OCI-LY1 (cell line): Measurements from ENCODE around the gene ZBTB6.

Experiments used
- H2AFZ ChIP-seq: fragments of 200-600 bp; sonication (generic), shearing (Covaris generic); 2 replicates; pipeline ENCODE4 v1.6.0; 2014; ENCODE audit warnings: antibody characterized with exemption, mild to moderate bottlenecking, low read length
- H3F3A ChIP-seq: fragments of 200-600 bp; sonication (generic), shearing (Covaris generic); 2 replicates; pipeline ENCODE4 v1.6.0; 2014; ENCODE audit warnings: mild to moderate bottlenecking, antibody characterized with exemption, low read length, moderate library complexity; ENCODE audit not compliant: insufficient read depth
- H3K27ac ChIP-seq: fragments of 200-600 bp; sonication (generic); 2 replicates; pipeline ENCODE4 v1.5.1; 2014; ENCODE audit warnings: low read length, mixed run types, mild to moderate bottlenecking, low read depth; ENCODE audit not compliant: poor library complexity, severe bottlenecking
- H3K27me3 ChIP-seq: fragments of 200-600 bp; sonication (generic); 2 replicates; pipeline ENCODE4 v1.6.0; 2014; ENCODE audit warnings: antibody characterized with exemption, mild to moderate bottlenecking, low read length, moderate library complexity; ENCODE audit not compliant: insufficient read depth
- H3K36me3 ChIP-seq: fragments of 200-600 bp; sonication (generic); 2 replicates; pipeline ENCODE4 v1.6.1; 2014; ENCODE audit warnings: mild to moderate bottlenecking, antibody characterized with exemption, low read length, moderate library complexity, mixed read lengths; ENCODE audit not compliant: insufficient read depth
- H3K4me1 ChIP-seq: fragments of 200-600 bp; sonication (generic); 2 replicates; pipeline ENCODE4 v1.5.1; 2014; ENCODE audit warnings: mild to moderate bottlenecking, low read length, moderate library complexity; ENCODE audit not compliant: insufficient read depth, severe bottlenecking
- H3K4me2 ChIP-seq: fragments of 200-600 bp; sonication (generic), shearing (Covaris generic); 2 replicates; pipeline ENCODE4 v1.6.1; 2014; ENCODE audit warnings: low read length
- H3K4me3 ChIP-seq: fragments of 200-600 bp; sonication (generic); 2 replicates; pipeline ENCODE4 v1.5.1; 2014; ENCODE audit warnings: low read length, low read depth, mild to moderate bottlenecking, mixed read lengths; ENCODE audit not compliant: poor library complexity, severe bottlenecking
- H3K79me2 ChIP-seq: fragments of 200-600 bp; shearing (Covaris generic); 2 replicates; pipeline ENCODE4 v1.6.1; 2016; ENCODE audit warnings: mixed run types, low read length, mixed read lengths; ENCODE audit not compliant: insufficient read depth
- H3K9ac ChIP-seq: fragments of 200-600 bp; sonication (generic), shearing (Covaris generic); 2 replicates; pipeline ENCODE4 v1.6.1; 2014; ENCODE audit warnings: mild to moderate bottlenecking, low read length, mixed read lengths
- H3K9me2 ChIP-seq: fragments of 200-600 bp; sonication (generic), shearing (Covaris generic); 2 replicates; pipeline ENCODE4 v1.6.1; 2014; ENCODE audit warnings: low read depth, mild to moderate bottlenecking, low read length, mixed read lengths
- H3K9me3 ChIP-seq: fragments of 200-600 bp; shearing (Covaris generic); 2 replicates; pipeline ENCODE4 v1.6.1; 2014; ENCODE audit warnings: low read length, mixed read lengths
- H4K20me1 ChIP-seq: fragments of 200-600 bp; sonication (generic), shearing (Covaris generic); 2 replicates; pipeline ENCODE4 v1.6.0; 2016; ENCODE audit warnings: mild to moderate bottlenecking, low read length; ENCODE audit not compliant: insufficient read depth
- EZH2 ChIP-seq: fragments of 200-600 bp; sonication (generic), shearing (Covaris generic); IDR thresholded peaks from 2 replicates; pipeline ENCODE4 v1.8.0; 2017; ENCODE audit warnings: borderline replicate concordance, mixed run types, mild to moderate bottlenecking, antibody characterized with exemption, low read length, moderate library complexity, mixed read lengths
- TF ChIP-seq, protein P1 (sequence below): fragments of 200-600 bp; sonication (generic), shearing (Covaris generic); IDR thresholded peaks from 2 replicates; pipeline ENCODE4 v1.5.1; 2017; ENCODE audit warnings: mild to moderate bottlenecking, antibody characterized with exemption, low read length, moderate library complexity, mixed read lengths

ZBTB6 gene, protein sequence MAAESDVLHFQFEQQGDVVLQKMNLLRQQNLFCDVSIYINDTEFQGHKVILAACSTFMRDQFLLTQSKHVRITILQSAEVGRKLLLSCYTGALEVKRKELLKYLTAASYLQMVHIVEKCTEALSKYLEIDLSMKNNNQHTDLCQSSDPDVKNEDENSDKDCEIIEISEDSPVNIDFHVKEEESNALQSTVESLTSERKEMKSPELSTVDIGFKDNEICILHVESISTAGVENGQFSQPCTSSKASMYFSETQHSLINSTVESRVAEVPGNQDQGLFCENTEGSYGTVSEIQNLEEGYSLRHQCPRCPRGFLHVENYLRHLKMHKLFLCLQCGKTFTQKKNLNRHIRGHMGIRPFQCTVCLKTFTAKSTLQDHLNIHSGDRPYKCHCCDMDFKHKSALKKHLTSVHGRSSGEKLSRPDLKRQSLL

DNA sequence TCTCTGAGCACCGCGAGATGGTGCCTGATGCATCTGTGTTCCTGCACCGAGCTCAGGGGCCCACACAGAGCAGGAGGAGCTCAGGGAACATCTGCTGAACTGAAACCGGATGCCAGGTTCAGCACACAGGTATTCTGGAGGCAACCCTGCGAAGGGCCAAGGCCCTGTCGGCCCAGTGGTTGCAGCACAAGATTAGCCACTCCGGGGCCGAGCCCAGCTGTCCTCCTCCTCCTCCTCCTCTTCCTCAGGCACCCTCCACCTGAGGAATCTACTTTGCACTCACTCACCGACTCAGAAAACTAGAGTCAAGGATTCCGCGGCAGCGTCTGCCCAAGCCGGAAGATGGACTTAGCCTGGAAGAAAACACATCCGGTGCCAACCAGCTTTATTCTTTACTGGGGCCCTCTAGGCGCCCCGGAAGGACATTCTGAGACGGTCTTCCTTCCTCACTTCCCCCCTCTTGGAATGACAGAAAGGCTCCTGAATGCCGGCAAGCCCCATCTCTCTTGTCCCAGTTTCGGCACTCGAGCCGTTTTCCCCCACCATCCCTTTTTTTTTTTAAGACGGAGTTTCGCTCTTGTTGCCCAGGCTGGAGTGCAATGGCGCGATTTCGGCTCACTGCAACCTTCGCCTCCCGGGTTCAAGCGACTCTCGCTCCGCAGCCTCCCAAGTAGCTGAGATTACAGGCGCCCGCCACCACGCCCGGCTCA, at the start of gene ZBTB6:
ZBTB6 (minus strand) TSS at position 360 of the 710 bp plus-strand sequence. CDS start 1,251 bp downstream, outside the sequence.
- H3K27ac ChIP-seq: peak within 1 kb of the TSS; percentile 88
- peaks cover 18% of the 10 kb centered on the region for H3K4me1 ChIP-seq
- H3K27me3 ChIP-seq: no peaks in the 10 kb centered on the region
- peaks cover 26% of the 10 kb centered on the region for H3K79me2 ChIP-seq
- H3K4me3 ChIP-seq: peak within 1 kb of the TSS; percentile 66
- no peaks in the 10 kb centered on the region for H3K9me2 ChIP-seq
- no peaks in the 10 kb centered on the region for H3K9me3 ChIP-seq
- TF ChIP-seq, protein P1, sequence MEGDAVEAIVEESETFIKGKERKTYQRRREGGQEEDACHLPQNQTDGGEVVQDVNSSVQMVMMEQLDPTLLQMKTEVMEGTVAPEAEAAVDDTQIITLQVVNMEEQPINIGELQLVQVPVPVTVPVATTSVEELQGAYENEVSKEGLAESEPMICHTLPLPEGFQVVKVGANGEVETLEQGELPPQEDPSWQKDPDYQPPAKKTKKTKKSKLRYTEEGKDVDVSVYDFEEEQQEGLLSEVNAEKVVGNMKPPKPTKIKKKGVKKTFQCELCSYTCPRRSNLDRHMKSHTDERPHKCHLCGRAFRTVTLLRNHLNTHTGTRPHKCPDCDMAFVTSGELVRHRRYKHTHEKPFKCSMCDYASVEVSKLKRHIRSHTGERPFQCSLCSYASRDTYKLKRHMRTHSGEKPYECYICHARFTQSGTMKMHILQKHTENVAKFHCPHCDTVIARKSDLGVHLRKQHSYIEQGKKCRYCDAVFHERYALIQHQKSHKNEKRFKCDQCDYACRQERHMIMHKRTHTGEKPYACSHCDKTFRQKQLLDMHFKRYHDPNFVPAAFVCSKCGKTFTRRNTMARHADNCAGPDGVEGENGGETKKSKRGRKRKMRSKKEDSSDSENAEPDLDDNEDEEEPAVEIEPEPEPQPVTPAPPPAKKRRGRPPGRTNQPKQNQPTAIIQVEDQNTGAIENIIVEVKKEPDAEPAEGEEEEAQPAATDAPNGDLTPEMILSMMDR: no peak
- TF ChIP-seq EZH2: no peak
- H3K4me2 ChIP-seq: peak within 1 kb of the TSS; percentile 82
- H3K36me3 ChIP-seq: peaks cover 25% of the 10 kb centered on the region
- 0 out of 2 replicates have a peak, but pooled peaks cover 7% of the 10 kb centered on the region for H3F3A ChIP-seq
- H2AFZ ChIP-seq: no peak within 1 kb of the TSS
- no peaks in the 10 kb centered on the region for H4K20me1 ChIP-seq
- peak within 1 kb of the TSS; percentile 69 for H3K9ac ChIP-seq

DNA sequence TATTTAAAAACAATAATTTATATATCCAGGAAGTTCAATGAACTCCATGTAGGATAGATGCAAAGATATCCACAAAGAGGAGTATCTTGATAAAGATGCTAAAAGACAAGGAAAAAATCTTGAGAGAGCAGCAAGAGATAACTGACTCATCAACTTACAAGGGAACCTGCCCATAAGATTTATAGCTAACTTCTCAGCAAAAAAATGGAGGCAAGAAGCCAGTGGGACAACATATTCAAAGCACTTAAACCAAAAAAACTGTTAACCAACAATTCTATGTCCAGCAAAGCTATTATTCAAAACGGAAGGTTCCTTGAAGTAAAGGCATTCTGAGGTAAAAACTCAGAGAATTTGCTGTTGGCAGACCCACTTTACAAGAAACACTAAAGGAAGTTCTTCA, 48.0 kb upstream of the ZBTB6 start:
- H3K4me2 ChIP-seq: no peak overlapping the region
- H3K9me3 ChIP-seq: peaks cover 5% of the 10 kb centered on the region; the same call in 1 of the 2 replicates
- peaks cover 39% of the 10 kb centered on the region for H3K36me3 ChIP-seq
- no peaks in the 10 kb centered on the region for H3F3A ChIP-seq
- H3K4me3 ChIP-seq: no peak overlapping the region
- H4K20me1 ChIP-seq: no peaks in the 10 kb centered on the region
- H3K27ac ChIP-seq: no peak overlapping the region
- no peak overlapping the region for H3K9ac ChIP-seq
- H3K9me2 ChIP-seq: no peaks in the 10 kb centered on the region
- peaks cover 3% of the 10 kb centered on the region; the same call in 1 of the 2 replicates for H3K79me2 ChIP-seq
- TF ChIP-seq, protein P1: no peak
- TF ChIP-seq EZH2: no peak
- H2AFZ ChIP-seq: no peak overlapping the region
- H3K27me3 ChIP-seq: no peaks in the 10 kb centered on the region
- H3K4me1 ChIP-seq: no peaks in the 10 kb centered on the region

DNA sequence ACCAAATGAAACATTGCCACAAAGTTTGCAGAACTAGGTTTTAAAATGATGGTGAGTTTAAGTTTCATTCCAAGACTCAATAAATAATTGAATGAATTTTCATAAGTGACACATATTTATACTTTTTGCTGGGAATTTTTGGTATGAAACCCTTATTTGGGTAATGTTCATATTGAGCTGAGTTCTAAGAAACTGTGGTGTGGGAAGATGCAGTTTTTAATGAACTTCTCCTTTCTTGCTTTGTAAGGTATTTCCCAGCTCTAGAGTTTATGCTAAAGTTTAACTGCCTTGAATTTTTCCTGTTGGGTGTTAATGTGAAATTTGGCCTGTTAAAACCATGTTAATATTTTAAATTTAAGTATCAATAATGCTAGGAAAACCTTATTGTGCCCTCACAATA, 42.8 kb upstream of the ZBTB6 start:
- no peak overlapping the region for H3K4me2 ChIP-seq
- TF ChIP-seq EZH2: no peak
- TF ChIP-seq, protein P1: no peak
- H2AFZ ChIP-seq: no peak overlapping the region
- H3K9me3 ChIP-seq: peaks cover 5% of the 10 kb centered on the region; the same call in 1 of the 2 replicates
- H3K9me2 ChIP-seq: no peaks in the 10 kb centered on the region
- no peak overlapping the region for H3K4me3 ChIP-seq
- H3K27me3 ChIP-seq: no peaks in the 10 kb centered on the region
- no peak overlapping the region for H3K9ac ChIP-seq
- peaks cover 32% of the 10 kb centered on the region for H3K36me3 ChIP-seq
- H3K79me2 ChIP-seq: peaks cover 46% of the 10 kb centered on the region
- no peaks in the 10 kb centered on the region for H3F3A ChIP-seq
- no peaks in the 10 kb centered on the region for H4K20me1 ChIP-seq
- H3K4me1 ChIP-seq: no peaks in the 10 kb centered on the region
- no peak overlapping the region for H3K27ac ChIP-seq
